ENCODE results near the gene BTBD16.

Gene BTBD16

GRCh38 chr10:122280156-122280555, 9.1 kb downstream of the BTBD16 start:
- TF ChIP-seq CTCF (IDR thresholded peaks at IDR 0.05; ENCODE audit: low read depth, low read length, missing control alignments) = no peak
- no peak for DNase-seq (ENCODE audit: extremely low read depth, low read depth)
- H3K4me3 ChIP-seq (replicated peaks; ENCODE audit: low read depth, low read length) = no peak overlapping the region

- DNase-seq (ENCODE audit: extremely low read depth, low read depth) = no peak
- no peak for TF ChIP-seq CTCF (IDR thresholded peaks at IDR 0.05; ENCODE audit: low read depth, low read length, missing control alignments)
- H3K4me3 ChIP-seq (replicated peaks; ENCODE audit: low read depth, low read length) = no peak overlapping the region
These were observed 10.0 kb downstream of the BTBD16 start for GRCh38 chr10:122281018-122281626.

DNA sequence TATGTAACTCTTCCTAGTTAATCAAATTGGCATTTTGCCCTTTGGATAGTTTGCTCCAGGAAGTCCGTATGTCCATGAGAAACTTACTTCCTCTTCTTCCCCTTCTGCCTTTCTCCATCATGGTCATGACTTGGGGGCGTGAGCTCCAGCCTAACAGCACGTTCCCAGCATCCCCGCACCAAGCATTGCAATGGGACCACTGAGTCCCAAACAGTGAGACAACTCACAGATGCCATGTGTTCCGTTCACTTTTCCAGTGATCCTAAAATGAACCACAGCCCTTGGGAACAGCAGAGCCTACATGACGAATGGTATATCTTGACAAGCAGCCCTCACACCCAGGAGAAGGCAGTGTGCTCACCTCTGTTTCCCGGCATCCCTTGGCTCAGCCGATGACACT, 10.7 kb downstream of the BTBD16 start:
- DNase-seq (ENCODE audit: extremely low read depth, low read depth) = no peak
- no peak for TF ChIP-seq CTCF (IDR thresholded peaks at IDR 0.05; ENCODE audit: low read depth, low read length, missing control alignments)
- H3K4me3 ChIP-seq (replicated peaks; ENCODE audit: low read depth, low read length) = no peak overlapping the region

GRCh38 chr10:122282253-122282671, 11.2 kb downstream of the BTBD16 start:
- H3K4me3 ChIP-seq (replicated peaks; ENCODE audit: low read depth, low read length) = no peak overlapping the region
- no peak for DNase-seq (ENCODE audit: extremely low read depth, low read depth)
- TF ChIP-seq CTCF (IDR thresholded peaks at IDR 0.05; ENCODE audit: low read depth, low read length, missing control alignments) = no peak

GRCh38 chr10:122282909-122283308, 11.8 kb downstream of the BTBD16 start:
- H3K4me3 ChIP-seq (replicated peaks; ENCODE audit: low read depth, low read length) = no peak overlapping the region
- DNase-seq (ENCODE audit: extremely low read depth, low read depth) = no peak
- TF ChIP-seq CTCF (IDR thresholded peaks at IDR 0.05; ENCODE audit: low read depth, low read length, missing control alignments) = no peak

- no peak overlapping the region for H3K4me3 ChIP-seq (replicated peaks; ENCODE audit: low read depth, low read length)
- DNase-seq (ENCODE audit: extremely low read depth, low read depth) = no peak
- TF ChIP-seq CTCF (IDR thresholded peaks at IDR 0.05; ENCODE audit: low read depth, low read length, missing control alignments) = no peak
These were observed 14.7 kb downstream of the BTBD16 start for GRCh38 chr10:122285506-122286444.

Data from HFF-Myc (cell line).